Activated T-helper 9 cell treated with anti-CD3 and anti-CD28 coated beads, Interleukin-2, amount 50 U/mL, for 16 hours (primary cell): ENCODE data around the gene HRH2.
"Not testable (repeated sequence)": the region's sequence is repeated elsewhere in the genome, so short reads cannot be mapped to it uniquely, and the experiment has no call there.

ENCODE experiments used
- DNase-seq: peaks from one replicate; pipeline ENCODE4 v3.0.0-alpha.2; 2020; ENCODE audit warnings: low read depth

Gene HRH2

GRCh38 chr5:175713930-175714329 is 56.1 kb downstream of the HRH2 start:
- DNase-seq, result no peak

GRCh38 chr5:175714479-175715085 is 56.7 kb downstream of the HRH2 start:
- no peak for DNase-seq

- DNase-seq, result no peak
Observed at GRCh38 chr5:175715627-175716522, 58.0 kb downstream of the HRH2 start.

GRCh38 chr5:175717837-175718236 is 60.0 kb downstream of the HRH2 start:
- DNase-seq, result no peak

GRCh38 chr5:175718401-175719108 is 60.7 kb downstream of the HRH2 start:
- DNase-seq, result peak; percentile 53

GRCh38 chr5:175719109-175719432 is 61.2 kb downstream of the HRH2 start:
- DNase-seq, result not testable (repeated sequence)

- DNase-seq, result no peak
Observed at GRCh38 chr5:175724314-175725275, 66.7 kb downstream of the HRH2 start.

- no peak for DNase-seq
Observed at GRCh38 chr5:175728316-175728715, 70.4 kb downstream of the HRH2 start.

- no peak for DNase-seq
Observed at GRCh38 chr5:175728885-175729828, 71.3 kb downstream of the HRH2 start.

- peak; percentile 84 for DNase-seq
Observed at GRCh38 chr5:175729829-175730277, 72.0 kb downstream of the HRH2 start.

GRCh38 chr5:175731172-175731571 is 73.3 kb downstream of the HRH2 start:
- no peak for DNase-seq

- no peak for DNase-seq
Observed at GRCh38 chr5:175731756-175732465, 74.0 kb downstream of the HRH2 start.

GRCh38 chr5:175733017-175733416 is 75.1 kb downstream of the HRH2 start:
- DNase-seq, result no peak

- no peak for DNase-seq
Observed at GRCh38 chr5:175734016-175734415, 76.1 kb downstream of the HRH2 start.

- no peak for DNase-seq
Observed at GRCh38 chr5:175734501-175734900, 76.6 kb downstream of the HRH2 start.

- DNase-seq, result no peak
Observed at GRCh38 chr5:175735701-175736100, 77.8 kb downstream of the HRH2 start.

GRCh38 chr5:175736652-175737051 is 78.8 kb downstream of the HRH2 start:
- no peak for DNase-seq

- DNase-seq, result no peak
Observed at GRCh38 chr5:175737481-175737880, 79.6 kb downstream of the HRH2 start.

GRCh38 chr5:175738126-175738525 is 80.3 kb downstream of the HRH2 start:
- no peak for DNase-seq

- no peak for DNase-seq
Observed at GRCh38 chr5:175738602-175739133, 80.8 kb downstream of the HRH2 start.
